ENCODE results near the gene ABCA3. TPM values are rescaled to one million over a fixed set of nuclear protein-coding genes. Genes with fewer than 3 reads are reported as not detected.

ABCA3 gene
- total and polyA plus RNA-seq, 2 donors (not counting 1 experiment from before 2014, with no cell fraction given) = 1.7 to 6.1 TPM

DNA sequence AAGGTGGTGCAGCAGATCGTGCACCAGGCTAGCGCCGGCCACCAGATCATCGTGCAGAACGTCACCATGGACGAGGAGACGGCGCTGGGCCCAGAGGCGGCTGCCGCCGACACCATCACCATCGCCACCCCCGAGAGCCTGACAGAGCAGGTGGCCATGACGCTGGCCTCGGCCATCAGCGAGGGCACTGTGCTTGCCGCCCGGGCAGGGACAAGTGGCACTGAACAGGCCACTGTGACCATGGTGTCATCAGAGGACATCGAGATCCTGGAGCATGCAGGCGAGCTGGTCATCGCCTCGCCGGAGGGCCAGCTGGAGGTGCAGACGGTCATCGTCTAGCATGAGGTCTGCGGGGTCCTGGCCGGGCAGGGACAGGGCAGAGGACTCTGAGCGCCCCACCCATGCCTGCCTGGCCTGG, 105.3 kb downstream of the ABCA3 start:
- H3K27me3 ChIP-seq (ENCODE audit: control insufficient read depth, insufficient read depth, low read length) = no peaks in the 10 kb centered on the region
- H4K20me1 ChIP-seq (ENCODE audit: control insufficient read depth, extremely low read depth, insufficient read depth, low read length) = no peaks in the 10 kb centered on the region
- no peaks in the 10 kb centered on the region for H3K9me3 ChIP-seq (ENCODE audit: control insufficient read depth, insufficient read depth, low read depth, low read length)
- no peak for TF ChIP-seq EZH2 (IDR thresholded peaks at IDR 0.05; ENCODE audit: low read length, missing control alignments)
- TF ChIP-seq, protein P1, sequence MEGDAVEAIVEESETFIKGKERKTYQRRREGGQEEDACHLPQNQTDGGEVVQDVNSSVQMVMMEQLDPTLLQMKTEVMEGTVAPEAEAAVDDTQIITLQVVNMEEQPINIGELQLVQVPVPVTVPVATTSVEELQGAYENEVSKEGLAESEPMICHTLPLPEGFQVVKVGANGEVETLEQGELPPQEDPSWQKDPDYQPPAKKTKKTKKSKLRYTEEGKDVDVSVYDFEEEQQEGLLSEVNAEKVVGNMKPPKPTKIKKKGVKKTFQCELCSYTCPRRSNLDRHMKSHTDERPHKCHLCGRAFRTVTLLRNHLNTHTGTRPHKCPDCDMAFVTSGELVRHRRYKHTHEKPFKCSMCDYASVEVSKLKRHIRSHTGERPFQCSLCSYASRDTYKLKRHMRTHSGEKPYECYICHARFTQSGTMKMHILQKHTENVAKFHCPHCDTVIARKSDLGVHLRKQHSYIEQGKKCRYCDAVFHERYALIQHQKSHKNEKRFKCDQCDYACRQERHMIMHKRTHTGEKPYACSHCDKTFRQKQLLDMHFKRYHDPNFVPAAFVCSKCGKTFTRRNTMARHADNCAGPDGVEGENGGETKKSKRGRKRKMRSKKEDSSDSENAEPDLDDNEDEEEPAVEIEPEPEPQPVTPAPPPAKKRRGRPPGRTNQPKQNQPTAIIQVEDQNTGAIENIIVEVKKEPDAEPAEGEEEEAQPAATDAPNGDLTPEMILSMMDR (conservative IDR thresholded peaks at IDR 0.05 in 1 of 2, IDR thresholded peaks at IDR 0.05 in 1 of 2; ENCODE audit: low read depth in 1 of 2, low read length in 2 of 2) = no peak
- no peak overlapping the region for H2AFZ ChIP-seq (ENCODE audit: low read length)
- H3K79me2 ChIP-seq (ENCODE audit: control insufficient read depth, insufficient read depth, low read length) = no peaks in the 10 kb centered on the region
- no peak overlapping the region for H3K4me2 ChIP-seq (ENCODE audit: extremely low read depth, insufficient read depth, low read length)
- no peak for DNase-seq (ENCODE audit: low read depth in 2 of 2)
- H3K36me3 ChIP-seq (ENCODE audit: control insufficient read depth, insufficient read depth, low read length) = peaks cover 30% of the 10 kb centered on the region
- peaks cover 2% of the 10 kb centered on the region for H3K4me1 ChIP-seq (ENCODE audit: control insufficient read depth, extremely low read depth, insufficient read depth, low read length)
- H3K27ac ChIP-seq (ENCODE audit: insufficient read depth, low read length) = no peak overlapping the region
- H3K4me3 ChIP-seq (replicated peaks in 1 of 4; ENCODE audit: control extremely low read depth in 1 of 4, insufficient read depth in 1 of 4, low read depth in 3 of 4, low read length in 4 of 4) = no peak overlapping the region
- H3K9ac ChIP-seq (ENCODE audit: insufficient read depth, low read length) = no peak overlapping the region

DNA sequence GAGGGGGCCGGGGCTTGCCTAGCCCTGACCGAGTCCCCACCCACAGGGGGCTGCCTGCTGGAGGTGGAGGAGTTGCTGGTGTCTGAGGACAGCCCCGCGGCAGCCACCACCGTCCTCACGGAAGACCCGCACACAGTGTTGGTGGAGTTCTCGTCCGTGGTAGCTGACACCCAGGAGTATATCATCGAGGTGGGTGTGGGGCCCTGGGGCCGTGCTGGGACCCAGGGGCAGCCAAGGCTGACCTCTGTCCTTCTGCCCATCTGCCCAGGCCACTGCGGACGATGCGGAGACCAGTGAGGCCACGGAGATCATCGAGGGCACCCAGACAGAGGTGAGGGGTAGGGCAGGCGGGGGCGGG, 105.7 kb downstream of the ABCA3 start:
- Histone ChIP-seq H3K36me3 (ENCODE audit: control insufficient read depth, insufficient read depth, low read length) (peaks cover 30% of the 10 kb centered on the region), H3K4me1 (ENCODE audit: control insufficient read depth, extremely low read depth, insufficient read depth, low read length) (peaks cover 2% of the 10 kb centered on the region), H4K20me1 (ENCODE audit: control insufficient read depth, extremely low read depth, insufficient read depth, low read length) (no peaks in the 10 kb centered on the region)

DNA sequence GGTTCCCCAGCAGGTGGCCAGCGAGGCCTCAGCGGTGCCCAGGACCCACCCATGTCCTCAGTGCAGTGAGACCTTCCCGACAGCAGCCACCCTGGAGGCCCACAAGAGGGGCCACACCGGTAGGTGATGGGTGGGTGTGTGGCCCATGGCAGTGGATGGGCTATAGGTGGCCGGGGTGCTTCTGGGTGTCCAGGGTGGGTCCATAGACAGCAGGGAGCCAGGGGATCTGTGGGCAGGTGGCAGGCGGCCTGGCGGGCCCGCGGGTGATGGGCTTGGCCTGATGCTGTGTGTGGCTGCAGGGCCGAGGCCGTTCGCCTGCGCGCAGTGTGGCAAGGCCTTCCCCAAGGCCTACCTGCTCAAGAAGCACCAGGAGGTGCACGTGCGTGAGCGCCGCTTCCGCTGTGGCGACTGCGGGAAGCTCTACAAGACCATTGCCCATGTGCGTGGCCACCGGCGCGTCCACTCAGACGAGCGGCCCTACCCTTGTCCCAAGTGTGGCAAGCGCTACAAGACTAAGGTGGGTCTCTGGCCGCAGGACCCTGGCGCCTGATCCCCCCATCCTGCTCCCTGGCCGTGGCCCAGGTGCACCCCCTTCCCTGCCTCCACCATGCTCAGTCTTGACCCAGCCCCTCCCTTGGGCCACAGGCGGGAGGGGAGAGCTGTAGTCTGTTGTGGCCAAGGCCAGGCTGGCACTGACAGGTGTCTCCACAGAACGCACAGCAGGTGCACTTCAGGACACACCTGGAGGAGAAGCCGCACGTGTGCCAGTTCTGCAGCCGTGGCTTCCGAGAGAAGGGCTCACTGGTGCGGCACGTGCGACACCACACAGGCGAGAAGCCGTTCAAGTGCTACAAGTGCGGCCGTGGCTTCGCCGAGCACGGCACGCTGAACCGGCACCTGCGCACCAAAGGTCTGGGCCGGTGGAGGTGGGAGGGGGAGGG, 106.4 kb downstream of the ABCA3 start:
- H3K9me3 ChIP-seq (ENCODE audit: control insufficient read depth, insufficient read depth, low read depth, low read length) = no peaks in the 10 kb centered on the region
- H3K79me2 ChIP-seq (ENCODE audit: control insufficient read depth, insufficient read depth, low read length) = no peaks in the 10 kb centered on the region
- H3K4me1 ChIP-seq (ENCODE audit: control insufficient read depth, extremely low read depth, insufficient read depth, low read length) = peaks cover 2% of the 10 kb centered on the region
- H4K20me1 ChIP-seq (ENCODE audit: control insufficient read depth, extremely low read depth, insufficient read depth, low read length) = no peaks in the 10 kb centered on the region
- no peak overlapping the region for H3K4me2 ChIP-seq (ENCODE audit: extremely low read depth, insufficient read depth, low read length)
- no peaks in the 10 kb centered on the region for H3K27me3 ChIP-seq (ENCODE audit: control insufficient read depth, insufficient read depth, low read length)
- no peak overlapping the region for H3K9ac ChIP-seq (ENCODE audit: insufficient read depth, low read length)
- H3K4me3 ChIP-seq (replicated peaks in 1 of 4; ENCODE audit: control extremely low read depth in 1 of 4, insufficient read depth in 1 of 4, low read depth in 3 of 4, low read length in 4 of 4) = no peak overlapping the region
- no peak for DNase-seq (ENCODE audit: low read depth in 2 of 2)
- H2AFZ ChIP-seq (ENCODE audit: low read length) = no peak overlapping the region
- H3K36me3 ChIP-seq (ENCODE audit: control insufficient read depth, insufficient read depth, low read length) = peaks cover 35% of the 10 kb centered on the region
- H3K27ac ChIP-seq (ENCODE audit: insufficient read depth, low read length) = no peak overlapping the region
- TF ChIP-seq, protein P1 (conservative IDR thresholded peaks at IDR 0.05 in 1 of 2, IDR thresholded peaks at IDR 0.05 in 1 of 2; ENCODE audit: low read depth in 1 of 2, low read length in 2 of 2) = no peak
- no peak for TF ChIP-seq EZH2 (IDR thresholded peaks at IDR 0.05; ENCODE audit: low read length, missing control alignments)

More for the DNA sequence above, 105.7 kb downstream of the ABCA3 start:
- Histone ChIP-seq H3K9me3 (ENCODE audit: control insufficient read depth, insufficient read depth, low read depth, low read length) (no peaks in the 10 kb centered on the region), H3K9ac (ENCODE audit: insufficient read depth, low read length) (no peak overlapping the region), H3K4me3 (replicated peaks in 1 of 4; ENCODE audit: control extremely low read depth in 1 of 4, insufficient read depth in 1 of 4, low read depth in 3 of 4, low read length in 4 of 4) (no peak overlapping the region), H3K79me2 (ENCODE audit: control insufficient read depth, insufficient read depth, low read length) (no peaks in the 10 kb centered on the region), H3K4me2 (ENCODE audit: extremely low read depth, insufficient read depth, low read length) (no peak overlapping the region), H2AFZ (ENCODE audit: low read length) (no peak overlapping the region), H3K27ac (ENCODE audit: insufficient read depth, low read length) (no peak overlapping the region), H3K27me3 (ENCODE audit: control insufficient read depth, insufficient read depth, low read length) (no peaks in the 10 kb centered on the region)
- TF ChIP-seq EZH2 (IDR thresholded peaks at IDR 0.05; ENCODE audit: low read length, missing control alignments) = no peak
- TF ChIP-seq, protein P1 (conservative IDR thresholded peaks at IDR 0.05 in 1 of 2, IDR thresholded peaks at IDR 0.05 in 1 of 2; ENCODE audit: low read depth in 1 of 2, low read length in 2 of 2) = no peak
- no peak for DNase-seq (ENCODE audit: low read depth in 2 of 2)

Measured in fibroblast of lung (primary cell).